ENCODE measurements around the gene BBS4.

Gene BBS4

DNA sequence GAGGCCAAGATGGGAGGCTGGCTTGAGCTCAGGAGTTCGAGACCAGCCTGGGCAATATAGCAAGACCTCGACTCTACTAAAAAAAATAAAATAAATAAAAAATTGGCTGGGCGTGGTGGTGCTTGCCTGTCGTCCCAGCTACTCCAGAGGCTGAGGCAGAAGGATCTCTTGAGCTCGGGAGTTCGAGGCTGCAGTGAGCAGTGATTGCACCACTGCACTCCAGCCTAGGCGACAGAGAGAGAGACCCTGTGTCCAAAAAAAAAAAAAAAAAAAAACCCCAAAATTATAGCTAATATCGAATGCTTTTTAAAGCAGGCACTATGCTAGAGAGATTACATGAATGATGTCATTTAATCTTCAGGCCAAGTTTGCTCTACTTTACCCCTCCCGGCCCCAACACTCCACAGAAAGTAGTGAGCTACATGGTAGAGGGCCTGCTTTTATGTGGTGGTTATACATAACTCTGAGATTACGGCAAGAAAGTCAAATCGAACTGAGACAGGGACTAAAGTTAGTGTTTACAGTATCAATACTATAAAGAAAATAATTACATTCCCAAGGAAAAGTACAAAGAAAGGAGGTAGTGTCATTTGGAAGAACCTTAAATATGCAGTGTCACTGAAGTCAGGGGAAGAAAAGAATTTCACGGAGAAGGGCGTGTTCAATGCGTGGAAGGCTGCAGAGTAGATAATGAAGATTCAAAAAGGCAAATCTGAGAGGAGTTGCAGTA is 96.4 kb downstream of the BBS4 start:
- TF ChIP-seq TAF1 (IDR thresholded peaks at IDR 0.05; ENCODE audit: borderline replicate concordance, insufficient read depth, low read length), result no peak
- TF ChIP-seq, protein P1, sequence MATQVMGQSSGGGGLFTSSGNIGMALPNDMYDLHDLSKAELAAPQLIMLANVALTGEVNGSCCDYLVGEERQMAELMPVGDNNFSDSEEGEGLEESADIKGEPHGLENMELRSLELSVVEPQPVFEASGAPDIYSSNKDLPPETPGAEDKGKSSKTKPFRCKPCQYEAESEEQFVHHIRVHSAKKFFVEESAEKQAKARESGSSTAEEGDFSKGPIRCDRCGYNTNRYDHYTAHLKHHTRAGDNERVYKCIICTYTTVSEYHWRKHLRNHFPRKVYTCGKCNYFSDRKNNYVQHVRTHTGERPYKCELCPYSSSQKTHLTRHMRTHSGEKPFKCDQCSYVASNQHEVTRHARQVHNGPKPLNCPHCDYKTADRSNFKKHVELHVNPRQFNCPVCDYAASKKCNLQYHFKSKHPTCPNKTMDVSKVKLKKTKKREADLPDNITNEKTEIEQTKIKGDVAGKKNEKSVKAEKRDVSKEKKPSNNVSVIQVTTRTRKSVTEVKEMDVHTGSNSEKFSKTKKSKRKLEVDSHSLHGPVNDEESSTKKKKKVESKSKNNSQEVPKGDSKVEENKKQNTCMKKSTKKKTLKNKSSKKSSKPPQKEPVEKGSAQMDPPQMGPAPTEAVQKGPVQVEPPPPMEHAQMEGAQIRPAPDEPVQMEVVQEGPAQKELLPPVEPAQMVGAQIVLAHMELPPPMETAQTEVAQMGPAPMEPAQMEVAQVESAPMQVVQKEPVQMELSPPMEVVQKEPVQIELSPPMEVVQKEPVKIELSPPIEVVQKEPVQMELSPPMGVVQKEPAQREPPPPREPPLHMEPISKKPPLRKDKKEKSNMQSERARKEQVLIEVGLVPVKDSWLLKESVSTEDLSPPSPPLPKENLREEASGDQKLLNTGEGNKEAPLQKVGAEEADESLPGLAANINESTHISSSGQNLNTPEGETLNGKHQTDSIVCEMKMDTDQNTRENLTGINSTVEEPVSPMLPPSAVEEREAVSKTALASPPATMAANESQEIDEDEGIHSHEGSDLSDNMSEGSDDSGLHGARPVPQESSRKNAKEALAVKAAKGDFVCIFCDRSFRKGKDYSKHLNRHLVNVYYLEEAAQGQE (IDR thresholded peaks at IDR 0.05; ENCODE audit: insufficient read depth in 1 of 2, low read depth in 2 of 2, low read length in 2 of 2), result no peak
- TF ChIP-seq POLR2AphosphoS5 (IDR thresholded peaks at IDR 0.05; ENCODE audit: low read depth, low read length), result no peak
- TF ChIP-seq FOXP2 (optimal IDR thresholded peaks at IDR 0.05; ENCODE audit: borderline replicate concordance, extremely low read depth, extremely low read length, insufficient read depth), result no peak
- TF ChIP-seq SIN3A (IDR thresholded peaks at IDR 0.05; ENCODE audit: borderline replicate concordance, insufficient read depth, low read length), result no peak

DNA sequence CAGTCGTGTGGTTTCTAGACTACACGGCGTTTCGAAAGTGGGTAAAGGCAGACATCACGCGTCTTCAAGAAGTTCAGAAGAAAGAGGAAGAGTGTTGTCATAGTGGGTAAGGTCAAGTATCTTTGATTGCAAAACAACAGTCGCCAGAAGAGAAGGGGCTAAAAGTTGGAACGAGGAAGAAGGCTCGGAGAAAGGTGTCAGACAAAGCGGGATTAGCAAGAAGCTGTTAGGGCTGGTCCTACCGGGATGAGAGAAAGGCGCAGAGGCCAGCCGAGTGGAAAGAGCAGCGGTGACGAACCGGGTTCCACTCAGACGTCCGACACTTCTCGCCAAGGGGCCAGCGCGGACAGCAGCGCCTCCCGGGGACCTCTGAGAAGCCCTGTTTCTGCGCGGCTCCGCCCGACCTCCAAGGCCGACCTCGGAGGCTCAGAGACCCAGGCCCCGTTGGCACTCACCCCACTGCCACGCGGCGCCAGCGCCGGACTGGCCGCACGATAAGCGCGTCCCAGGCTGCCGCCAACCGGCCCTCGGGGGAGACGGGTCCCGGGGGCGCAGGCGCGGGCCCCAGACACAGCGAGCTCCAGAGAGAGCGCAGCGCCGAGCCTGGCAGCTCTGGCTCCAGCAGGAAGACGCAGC is 97.1 kb downstream of the BBS4 start:
- no peak for TF ChIP-seq POLR2AphosphoS5 (IDR thresholded peaks at IDR 0.05; ENCODE audit: low read depth, low read length)
- TF ChIP-seq TAF1 (IDR thresholded peaks at IDR 0.05; ENCODE audit: borderline replicate concordance, insufficient read depth, low read length), result no peak
- TF ChIP-seq, protein P1 (IDR thresholded peaks at IDR 0.05; ENCODE audit: insufficient read depth in 1 of 2, low read depth in 2 of 2, low read length in 2 of 2), result no peak
- TF ChIP-seq SIN3A (IDR thresholded peaks at IDR 0.05; ENCODE audit: borderline replicate concordance, insufficient read depth, low read length), result no peak
- no peak for TF ChIP-seq FOXP2 (optimal IDR thresholded peaks at IDR 0.05; ENCODE audit: borderline replicate concordance, extremely low read depth, extremely low read length, insufficient read depth)

DNA sequence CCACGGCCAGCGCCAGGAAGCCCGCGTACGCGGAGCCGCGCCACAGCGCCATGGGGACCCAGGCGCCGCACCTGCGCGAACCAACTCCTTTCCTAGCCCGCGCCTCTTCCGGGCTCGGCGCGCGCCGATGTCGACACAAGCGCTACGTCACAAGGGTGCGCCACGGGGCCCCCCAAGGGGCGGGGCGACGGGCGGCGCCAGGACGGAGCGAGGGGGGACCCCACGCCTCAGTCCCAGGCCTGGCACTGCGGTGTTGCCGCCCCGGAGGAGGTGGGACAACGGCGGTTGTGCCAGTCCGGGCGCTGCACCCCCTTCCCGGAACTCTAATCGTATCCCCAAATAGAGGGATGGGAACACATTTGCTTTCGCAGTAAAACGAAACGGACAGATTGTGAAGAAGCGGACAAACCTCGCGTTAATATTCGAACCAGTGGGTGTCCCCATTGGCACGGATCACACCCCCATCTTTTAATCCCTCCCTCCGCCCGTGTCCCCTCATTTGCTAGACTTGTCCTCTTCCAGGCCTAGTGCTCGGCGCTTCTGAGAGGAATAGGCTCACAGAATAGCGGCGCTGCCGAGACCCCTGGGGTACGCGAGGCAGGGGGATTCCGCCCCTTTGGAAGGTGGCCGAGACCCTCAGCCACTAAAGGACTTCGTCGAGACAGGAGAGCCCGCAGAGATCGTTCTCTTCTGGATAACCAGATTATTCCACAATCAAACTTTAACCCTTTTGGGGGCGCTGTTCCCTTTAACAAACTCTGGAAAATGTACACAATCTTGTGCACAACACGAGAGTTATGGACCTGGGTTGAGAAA is 97.8 kb downstream of the BBS4 start, which contains the start of gene ADPGK:
Gene ADPGK, minus strand, starts transcription at position 119 of the 816 bp plus-strand sequence. Its CDS starts 67 bp downstream, at position 52.
- TF ChIP-seq, protein P1 (IDR thresholded peaks at IDR 0.05; ENCODE audit: insufficient read depth in 1 of 2, low read depth in 2 of 2, low read length in 2 of 2), result 0 out of 4 replicates have a peak, but pooled peaks of 1 of the 2 experiments have one; percentile 35
- TF ChIP-seq FOXP2 (optimal IDR thresholded peaks at IDR 0.05; ENCODE audit: borderline replicate concordance, extremely low read depth, extremely low read length, insufficient read depth) (peak; percentile 76), TAF1 (IDR thresholded peaks at IDR 0.05; ENCODE audit: borderline replicate concordance, insufficient read depth, low read length) (peak; percentile 80), POLR2AphosphoS5 (IDR thresholded peaks at IDR 0.05; ENCODE audit: low read depth, low read length) (peak; percentile 84), SIN3A (IDR thresholded peaks at IDR 0.05; ENCODE audit: borderline replicate concordance, insufficient read depth, low read length) (peak; percentile 98; the same call in 1 of the 2 replicates)

DNA sequence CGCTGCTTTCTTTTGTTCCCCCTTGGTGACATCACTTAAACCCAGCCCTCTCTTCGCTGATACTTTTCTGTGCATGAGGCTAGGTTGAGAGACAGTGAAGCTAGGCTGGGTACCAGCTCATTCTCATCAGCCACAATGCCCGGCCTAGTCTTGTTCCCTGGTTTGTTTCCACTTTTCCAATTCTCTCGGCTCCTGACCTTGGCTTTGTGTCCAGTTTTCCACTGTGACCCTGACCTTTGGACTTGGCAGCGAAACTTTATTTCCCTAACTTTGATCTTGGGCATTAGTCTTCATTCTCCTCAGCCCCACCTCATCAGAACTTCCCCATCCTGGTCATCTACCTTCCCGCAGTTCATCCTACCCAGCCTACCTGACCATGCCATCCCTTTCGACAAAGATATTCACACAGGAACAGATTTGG is 98.5 kb downstream of the BBS4 start:
- TF ChIP-seq POLR2AphosphoS5 (IDR thresholded peaks at IDR 0.05; ENCODE audit: low read depth, low read length) (no peak), FOXP2 (optimal IDR thresholded peaks at IDR 0.05; ENCODE audit: borderline replicate concordance, extremely low read depth, extremely low read length, insufficient read depth) (no peak), SIN3A (IDR thresholded peaks at IDR 0.05; ENCODE audit: borderline replicate concordance, insufficient read depth, low read length) (no peak), TAF1 (IDR thresholded peaks at IDR 0.05; ENCODE audit: borderline replicate concordance, insufficient read depth, low read length) (no peak)
- TF ChIP-seq, protein P1 (IDR thresholded peaks at IDR 0.05; ENCODE audit: insufficient read depth in 1 of 2, low read depth in 2 of 2, low read length in 2 of 2), result no peak
